ENCODE measurements around the gene ALPK3.

ALPK3 gene

GRCh38 chr15:84898761-84899160 lies 81.6 kb downstream of the ALPK3 start:
- no peak for DNase-seq

- DNase-seq: no peak
Measured at GRCh38 chr15:84899750-84900149, 82.6 kb downstream of the ALPK3 start.

- DNase-seq: no peak
Measured at GRCh38 chr15:84901540-84901939, 84.4 kb downstream of the ALPK3 start.

GRCh38 chr15:84903751-84904150 lies 86.6 kb downstream of the ALPK3 start:
- DNase-seq: no peak

- DNase-seq: no peak
Measured at GRCh38 chr15:84904419-84904818, 87.3 kb downstream of the ALPK3 start.

GRCh38 chr15:84905016-84905916 lies 88.1 kb downstream of the ALPK3 start:
- no peak for DNase-seq

- DNase-seq: no peak
Measured at GRCh38 chr15:84907731-84908130, 90.6 kb downstream of the ALPK3 start.

GRCh38 chr15:84908564-84908963 lies 91.4 kb downstream of the ALPK3 start:
- peak; percentile 71 for DNase-seq

GRCh38 chr15:84909029-84909428 lies 91.9 kb downstream of the ALPK3 start:
- DNase-seq: peak; percentile 30

GRCh38 chr15:84909782-84910181 lies 92.6 kb downstream of the ALPK3 start:
- DNase-seq: no peak

- DNase-seq: peak; percentile 96
Measured at GRCh38 chr15:84910928-84911623, 93.9 kb downstream of the ALPK3 start.

- peak; percentile 77 for DNase-seq
Measured at GRCh38 chr15:84911879-84912660, 94.9 kb downstream of the ALPK3 start.

GRCh38 chr15:84913360-84913723 lies 96.2 kb downstream of the ALPK3 start:
- DNase-seq: no peak

GRCh38 chr15:84914351-84914750 lies 97.2 kb downstream of the ALPK3 start:
- no peak for DNase-seq

GRCh38 chr15:84914909-84915605 lies 97.9 kb downstream of the ALPK3 start:
- DNase-seq: peak; percentile 94

GRCh38 chr15:84915606-84915958 lies 98.4 kb downstream of the ALPK3 start:
- no peak for DNase-seq

- no peak for DNase-seq
Measured at GRCh38 chr15:84917452-84917851, 100.3 kb downstream of the ALPK3 start.

- DNase-seq: no peak
Measured at GRCh38 chr15:84919106-84919667, 102.0 kb downstream of the ALPK3 start.

GRCh38 chr15:84921121-84921520 lies 104.0 kb downstream of the ALPK3 start:
- no peak for DNase-seq

GRCh38 chr15:84922530-84922929 lies 105.4 kb downstream of the ALPK3 start:
- DNase-seq: no peak

Data from DMS53 (cell line).